CD4-positive, alpha-beta T cell treated with Interleukin-4 for 1 hour (primary cell): Measurements from ENCODE around the gene ARHGEF3.
"Not testable (repeated sequence)": the region's sequence is repeated elsewhere in the genome, so short reads cannot be mapped to it uniquely, and the experiment has no call there.

Experiments used
- DNase-seq, 2 donors: peaks; one replicate each; pipeline ENCODE4 v3.0.0-alpha.2; 2020 to 2022

ARHGEF3 gene

DNA sequence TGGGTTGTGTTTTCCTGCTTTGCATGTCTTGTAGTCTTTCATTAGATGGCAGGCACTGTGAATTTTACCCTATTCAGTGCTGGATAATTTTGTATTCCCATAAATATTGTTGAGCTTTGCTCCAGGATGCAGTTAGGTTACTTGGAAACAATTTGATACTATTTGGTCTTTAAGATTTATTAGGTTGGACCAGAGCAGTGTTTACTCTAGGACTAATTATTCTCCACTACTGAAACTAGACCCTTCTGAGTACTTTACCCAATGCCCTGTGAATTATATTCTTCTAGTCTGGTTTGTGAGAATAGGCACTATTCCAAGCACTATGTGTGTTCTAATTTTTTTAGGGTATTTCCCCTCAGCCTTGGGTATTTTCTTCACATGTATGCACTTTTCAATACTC, 80.9 kb downstream of the ARHGEF3 start:
- no peak for DNase-seq

DNA sequence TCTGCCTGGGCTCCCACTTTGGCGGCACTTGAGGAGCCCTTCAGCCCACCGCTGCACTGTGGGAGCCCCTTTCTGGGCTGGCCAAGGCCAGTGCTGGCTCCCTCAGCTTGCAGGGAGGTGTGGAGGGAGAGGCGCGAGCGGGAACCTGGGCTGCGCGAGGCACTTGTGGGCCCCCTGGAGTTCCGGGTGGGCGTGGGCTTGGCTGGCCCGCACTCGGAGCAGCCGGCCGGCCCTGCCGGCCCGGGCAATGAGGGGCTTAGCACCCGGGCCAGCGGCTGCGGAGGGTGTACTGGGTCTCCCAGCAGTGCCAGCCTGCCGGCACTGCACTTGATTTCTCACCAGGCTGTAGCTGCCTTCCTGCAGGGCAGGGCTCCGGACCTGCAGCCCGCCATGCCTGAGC, 82.9 kb downstream of the ARHGEF3 start:
- not testable (repeated sequence) for DNase-seq

DNA sequence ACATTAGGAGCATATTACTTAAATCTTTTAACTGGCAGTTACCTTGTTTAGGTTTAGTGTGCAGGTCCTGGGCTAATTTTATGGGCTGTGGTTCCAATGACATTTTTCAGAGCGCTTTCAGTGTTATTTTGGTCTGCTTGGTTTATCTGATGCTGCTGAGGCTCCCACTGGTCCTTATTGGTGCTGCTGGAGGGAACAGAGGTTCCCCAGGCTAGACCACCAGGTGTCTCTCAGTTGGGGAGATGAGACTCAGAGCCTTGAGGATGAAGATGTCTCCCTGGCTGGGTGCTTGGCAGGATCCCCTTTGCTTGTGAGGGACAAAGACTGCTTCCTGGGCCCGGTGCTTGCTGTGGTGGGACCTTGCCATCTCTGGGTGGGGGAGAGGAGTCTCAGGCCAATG, 90.4 kb downstream of the ARHGEF3 start:
- DNase-seq, result no peak

DNA sequence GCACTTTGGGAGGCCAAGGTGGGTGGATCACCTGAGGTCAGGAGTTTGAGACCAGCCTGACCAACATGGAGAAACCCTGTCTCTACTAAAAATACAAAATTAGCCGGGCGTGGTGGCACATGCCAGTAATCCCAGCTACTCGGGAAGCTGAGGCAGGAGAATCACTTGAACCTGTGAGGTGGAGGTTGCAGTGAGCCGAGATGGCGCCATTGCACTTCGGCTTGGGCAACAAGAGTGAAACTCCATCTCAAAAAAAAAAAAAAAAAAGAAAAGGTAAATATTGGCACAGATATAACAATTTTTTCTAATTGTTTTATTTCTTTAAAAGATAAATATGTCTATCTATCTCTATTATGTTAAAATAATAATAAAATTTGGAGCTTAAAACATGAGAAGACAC, 94.3 kb downstream of the ARHGEF3 start:
- peak; percentile 27 to 45 for DNase-seq

DNA sequence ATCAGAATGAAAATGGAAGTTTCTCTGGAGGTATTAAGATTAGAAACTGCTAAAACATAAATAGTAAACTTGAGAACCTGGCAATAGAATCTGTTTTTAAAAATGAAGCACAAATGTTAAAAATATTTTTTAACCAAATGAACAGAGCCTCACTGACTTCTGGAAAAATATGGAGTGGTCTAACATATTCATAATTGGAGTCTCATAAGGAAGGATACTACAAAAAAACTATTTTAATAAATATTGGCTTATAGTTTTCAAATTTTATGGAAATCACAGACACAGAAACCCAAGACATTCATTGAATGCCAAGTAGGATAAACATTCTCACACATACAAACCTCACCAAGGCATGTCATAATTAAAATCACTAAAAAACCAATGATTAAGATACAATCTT, 95.1 kb downstream of the ARHGEF3 start:
- no peak for DNase-seq

DNA sequence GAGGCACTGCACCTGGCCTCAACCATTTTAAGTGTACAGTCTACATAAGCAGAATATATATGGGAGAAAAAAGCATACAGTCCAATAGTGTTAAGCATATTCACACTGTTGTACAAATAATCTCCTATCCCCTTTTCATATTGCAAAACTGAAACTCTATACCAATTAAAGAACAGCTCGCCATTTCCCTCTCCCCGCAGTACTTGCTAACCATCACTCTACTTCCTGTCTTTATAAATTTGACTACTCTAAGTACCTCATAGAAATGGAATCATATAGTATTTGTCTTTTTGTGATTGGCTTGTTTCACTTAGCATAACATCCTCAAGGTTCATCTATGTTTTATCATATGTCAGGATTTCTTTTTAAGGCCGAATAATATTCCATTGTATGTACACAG, 97.0 kb downstream of the ARHGEF3 start:
- peak in 1 of 2 donors; percentile 33 for DNase-seq

DNA sequence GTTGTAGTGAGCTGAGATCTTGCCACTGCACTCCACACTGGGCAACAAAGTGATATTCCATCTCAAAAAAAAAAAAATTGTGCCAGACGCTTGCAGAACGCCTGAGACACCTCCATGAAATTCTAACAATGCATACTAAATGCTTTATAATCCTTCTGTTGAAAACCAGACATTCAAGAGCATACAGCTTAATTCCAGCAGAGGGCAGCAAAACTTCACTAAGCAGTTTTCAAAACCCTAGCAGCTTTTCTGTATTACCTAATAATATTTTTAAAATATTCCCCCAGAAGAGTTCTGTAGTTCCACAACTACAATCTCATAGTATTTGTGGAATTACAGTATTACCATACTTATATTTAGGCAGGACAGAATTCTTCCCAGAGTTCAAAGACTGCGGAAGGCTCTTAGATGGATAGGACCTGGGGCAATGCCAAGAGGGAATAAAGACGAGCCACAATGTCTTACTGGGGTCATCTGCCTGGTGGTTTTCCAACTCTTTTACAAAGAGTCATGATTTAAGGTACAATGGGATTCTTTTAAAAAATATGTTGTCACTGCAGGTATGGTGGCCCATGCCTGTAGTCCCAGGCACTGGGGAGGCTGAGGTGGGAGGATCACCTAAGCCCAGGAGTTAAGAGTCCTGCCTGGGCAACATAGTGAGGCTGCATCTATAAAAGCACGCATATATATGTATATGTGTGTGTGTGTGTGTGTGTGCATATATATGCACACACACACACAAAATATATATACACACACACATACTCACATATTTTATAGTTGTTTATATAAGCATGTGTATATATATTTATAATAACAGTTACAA, 99.0 kb downstream of the ARHGEF3 start:
- peak; percentile 60 to 82 for DNase-seq

DNA sequence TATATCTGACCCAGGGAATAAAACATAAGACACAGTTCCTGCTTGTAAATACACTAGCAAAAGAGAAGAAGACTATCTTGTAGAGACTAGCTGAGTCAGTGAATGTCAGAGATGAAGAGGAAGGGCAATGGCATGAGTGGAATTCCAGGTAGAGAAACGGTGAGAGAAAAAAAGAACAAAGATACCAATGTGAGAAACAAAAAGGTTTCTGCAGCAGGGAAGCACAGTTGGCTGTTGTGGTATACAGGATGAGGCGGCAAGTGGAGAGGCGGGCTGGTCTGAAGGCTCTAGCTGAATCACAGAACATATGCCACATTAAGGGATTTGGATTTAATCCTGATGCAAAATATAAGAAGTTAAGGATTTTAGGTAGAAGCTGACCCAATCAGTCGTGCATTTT, 101.6 kb downstream of the ARHGEF3 start:
- no peak for DNase-seq

DNA sequence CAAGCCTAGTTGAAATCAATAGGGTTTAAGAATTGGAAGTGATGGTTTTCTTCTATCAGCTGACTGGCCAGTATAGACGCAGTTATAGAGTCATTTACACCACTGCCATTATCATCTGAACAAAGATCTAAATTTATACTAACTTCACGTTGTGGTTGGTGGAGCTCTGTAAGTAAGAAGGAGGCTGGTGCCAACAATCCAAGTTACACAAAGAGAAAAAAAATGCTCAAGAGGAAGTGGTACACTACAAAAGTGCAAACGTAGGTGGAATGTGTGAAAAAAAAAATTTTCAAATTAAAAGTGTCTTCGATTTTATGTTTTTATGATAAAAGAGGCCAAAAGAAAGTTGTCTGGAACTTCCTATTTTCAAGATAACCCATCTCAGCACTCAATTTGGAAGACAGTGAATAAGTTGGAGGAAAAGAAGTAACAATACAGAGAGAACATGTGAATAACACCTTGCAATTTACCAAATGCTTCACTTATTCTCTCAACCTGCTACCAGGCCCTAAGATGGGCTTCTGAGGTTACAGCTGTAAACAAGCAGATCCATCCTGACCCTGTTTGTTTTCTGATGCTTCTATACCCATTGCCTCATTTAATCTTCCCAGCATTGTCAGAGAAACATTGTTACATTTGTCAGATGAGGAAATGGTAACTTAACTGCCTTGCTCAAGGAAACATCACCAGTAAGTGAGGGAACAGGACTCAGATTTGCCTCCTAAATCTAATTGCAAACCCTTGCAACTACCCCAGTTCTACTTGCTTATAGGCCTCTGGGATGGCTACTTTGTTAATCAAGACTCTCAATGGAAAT, 106.7 kb downstream of the ARHGEF3 start:
- peak in 1 of 2 donors; percentile 60 for DNase-seq

DNA sequence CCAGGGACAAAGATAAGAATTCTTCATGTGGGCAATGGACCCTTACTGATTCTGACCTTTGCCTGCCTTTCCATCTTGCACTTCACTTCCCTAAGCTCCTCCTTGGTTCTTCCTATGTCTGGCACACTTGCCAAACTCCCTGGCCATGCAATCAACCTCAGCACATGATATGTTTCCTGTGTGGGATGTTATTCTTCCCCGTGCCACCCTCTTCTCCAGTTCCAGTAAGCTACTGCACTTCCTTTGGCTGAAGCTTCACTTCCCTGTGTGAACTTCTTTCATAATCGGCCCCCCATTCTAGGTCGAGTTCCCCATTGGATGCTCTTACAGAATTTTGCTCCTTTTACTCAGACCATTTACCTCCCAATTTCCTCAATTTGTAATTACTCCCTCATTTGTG, 108.0 kb downstream of the ARHGEF3 start:
- DNase-seq, result peak; percentile 18 to 41

DNA sequence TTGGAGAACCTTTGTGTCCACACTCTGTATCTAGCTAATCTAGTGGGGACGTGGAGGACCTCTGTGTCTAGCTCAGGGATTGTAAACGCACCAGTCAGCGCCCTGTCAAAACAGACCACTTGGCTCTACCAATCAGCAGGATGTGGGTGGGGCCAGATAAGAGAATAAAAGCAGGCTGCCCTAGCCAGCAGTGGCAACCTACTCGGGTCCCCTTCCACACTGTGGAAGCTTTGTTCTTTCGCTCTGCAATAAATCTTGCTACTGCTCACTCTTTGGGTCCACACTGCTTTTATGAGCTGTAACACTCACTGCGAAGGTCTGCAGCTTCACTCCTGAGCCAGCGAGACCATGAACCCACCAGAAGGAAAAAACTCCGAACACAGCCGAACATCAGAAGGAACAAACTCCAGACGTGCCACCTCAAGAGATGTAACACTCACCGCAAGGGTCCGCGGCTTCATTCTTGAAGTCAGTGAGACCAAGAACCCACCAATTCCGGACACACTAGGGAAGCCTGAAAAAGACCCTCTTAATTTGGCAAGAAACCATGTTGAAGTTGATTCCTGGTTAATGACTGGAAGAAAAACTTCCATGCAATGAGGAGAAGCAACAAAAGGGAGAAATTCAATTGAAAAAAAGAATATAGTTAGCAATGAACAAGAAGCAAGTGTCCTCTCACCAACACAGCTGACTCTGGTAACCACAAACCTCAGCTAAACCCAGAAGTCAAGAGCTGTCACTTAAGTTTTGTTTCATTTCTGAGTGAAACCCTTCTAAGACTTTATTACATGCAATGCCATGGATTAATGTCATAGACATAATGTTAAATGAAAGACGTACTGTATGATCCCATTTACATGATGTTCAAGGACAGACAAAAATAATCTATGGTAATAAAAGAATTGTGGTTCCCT, 109.0 kb downstream of the ARHGEF3 start:
- DNase-seq, result peak; percentile 42 to 70

DNA sequence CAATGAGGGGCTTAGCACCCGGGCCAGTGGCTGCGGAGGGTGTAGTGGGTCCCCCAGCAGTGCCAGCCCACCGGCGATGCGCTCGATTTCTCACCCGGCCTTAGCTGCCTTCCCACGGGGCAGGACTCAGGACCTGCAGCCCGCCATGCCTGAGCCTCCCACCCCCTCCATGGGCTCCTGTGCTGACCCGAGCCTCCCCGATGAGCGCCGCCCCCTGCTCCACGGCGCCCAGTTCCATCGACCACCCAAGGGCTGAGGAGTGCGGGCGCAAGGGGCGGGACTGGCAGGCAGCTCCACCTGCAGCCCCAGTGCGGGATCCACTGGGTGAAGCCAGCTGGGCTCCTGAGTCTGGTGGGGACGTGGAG, 109.8 kb downstream of the ARHGEF3 start:
- DNase-seq, result not testable (repeated sequence)

DNA sequence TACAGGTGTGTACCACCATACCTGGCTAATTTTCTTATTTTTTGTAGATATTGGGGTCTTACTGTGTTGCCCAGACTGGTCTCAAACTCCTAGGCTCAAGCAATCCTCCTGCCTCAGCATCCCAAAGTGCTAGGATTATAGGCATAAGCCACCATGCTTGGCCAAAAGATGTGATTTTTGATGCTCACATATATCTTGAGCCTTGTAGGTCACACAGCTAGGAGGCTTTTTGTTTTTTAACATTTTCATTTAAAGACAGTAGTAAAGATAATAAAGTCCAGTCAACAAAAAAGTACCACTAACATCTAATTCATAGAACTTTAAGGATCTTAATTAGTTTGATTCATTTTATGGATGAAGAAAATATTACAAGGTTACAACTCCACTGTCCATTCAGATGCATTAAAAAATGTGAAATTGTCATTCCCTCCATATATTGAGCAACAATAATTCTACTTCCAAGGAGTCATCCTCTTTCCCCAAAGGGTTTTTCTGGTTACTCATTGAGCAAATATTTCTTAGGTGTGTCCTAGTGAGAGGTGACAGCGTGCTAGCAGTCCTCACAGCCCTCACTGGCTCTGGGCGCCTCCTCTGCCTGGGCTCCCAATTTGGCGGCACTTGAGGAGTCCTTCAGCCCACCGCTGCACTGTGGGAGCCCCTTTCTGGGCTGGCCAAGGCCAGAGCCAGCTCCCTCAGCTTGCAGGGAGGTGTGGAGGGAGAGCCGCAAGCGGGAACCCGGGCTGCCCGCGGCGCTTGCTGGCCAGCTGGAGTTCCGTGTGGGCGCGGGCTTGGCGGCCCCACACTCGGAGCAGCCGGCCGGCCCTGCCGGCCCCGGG, 110.4 kb downstream of the ARHGEF3 start:
- no peak for DNase-seq

DNA sequence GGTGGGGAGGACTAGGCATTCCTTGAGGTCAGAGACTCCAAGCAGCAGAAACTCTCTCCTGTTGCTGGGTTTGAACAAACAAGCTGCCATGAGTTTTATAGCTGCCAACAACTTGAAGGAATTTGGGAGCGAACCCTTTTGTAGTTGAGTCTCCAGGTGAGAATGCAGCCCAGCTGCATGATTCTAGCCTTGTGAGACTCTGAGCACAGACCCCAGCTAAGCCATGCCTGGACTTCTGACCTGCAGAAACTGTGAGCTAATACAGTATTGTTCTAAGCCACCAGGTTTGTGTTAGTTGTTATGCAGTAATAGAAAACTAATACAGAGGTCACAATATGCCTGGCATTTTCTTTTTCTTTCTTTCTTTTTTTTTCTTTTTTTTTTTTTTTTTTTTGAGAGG, 112.4 kb downstream of the ARHGEF3 start:
- no peak for DNase-seq

DNA sequence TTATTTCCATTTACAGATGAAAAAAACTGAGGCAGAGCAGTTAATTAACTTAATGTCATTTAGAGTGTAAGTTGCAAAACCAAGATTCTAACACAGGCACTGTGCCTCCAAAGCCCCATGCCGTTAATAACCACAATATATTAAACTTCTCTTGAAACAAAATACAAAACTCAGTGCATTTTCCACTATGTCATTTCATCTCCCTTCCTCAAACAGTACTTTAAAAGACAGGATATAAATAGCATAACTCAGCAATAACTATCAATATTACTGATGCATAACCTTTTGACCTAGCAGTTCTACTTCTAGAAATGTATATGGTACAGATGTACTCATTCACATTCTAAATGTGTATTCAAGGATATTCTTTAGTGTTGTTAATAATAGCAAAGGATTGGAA, 113.6 kb downstream of the ARHGEF3 start:
- DNase-seq, result no peak

DNA sequence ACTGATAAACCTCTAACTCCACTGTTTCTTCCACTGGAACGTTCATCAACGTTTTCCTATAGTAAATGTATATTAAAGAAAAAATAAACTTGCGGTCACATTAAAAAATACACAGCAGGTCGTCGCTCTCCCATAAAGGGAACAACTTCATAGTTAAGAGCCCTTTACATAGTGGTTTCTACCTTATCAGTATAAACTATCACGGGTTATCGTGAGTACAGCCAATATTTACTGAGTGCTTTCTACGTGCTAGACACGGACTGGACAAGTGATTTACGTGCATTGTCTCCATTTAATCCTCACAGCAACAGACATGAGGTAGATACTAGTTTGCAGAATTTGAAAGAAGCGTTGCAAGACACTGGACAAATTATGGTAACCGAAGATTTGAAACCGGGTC, 117.7 kb downstream of the ARHGEF3 start:
- no peak for DNase-seq

DNA sequence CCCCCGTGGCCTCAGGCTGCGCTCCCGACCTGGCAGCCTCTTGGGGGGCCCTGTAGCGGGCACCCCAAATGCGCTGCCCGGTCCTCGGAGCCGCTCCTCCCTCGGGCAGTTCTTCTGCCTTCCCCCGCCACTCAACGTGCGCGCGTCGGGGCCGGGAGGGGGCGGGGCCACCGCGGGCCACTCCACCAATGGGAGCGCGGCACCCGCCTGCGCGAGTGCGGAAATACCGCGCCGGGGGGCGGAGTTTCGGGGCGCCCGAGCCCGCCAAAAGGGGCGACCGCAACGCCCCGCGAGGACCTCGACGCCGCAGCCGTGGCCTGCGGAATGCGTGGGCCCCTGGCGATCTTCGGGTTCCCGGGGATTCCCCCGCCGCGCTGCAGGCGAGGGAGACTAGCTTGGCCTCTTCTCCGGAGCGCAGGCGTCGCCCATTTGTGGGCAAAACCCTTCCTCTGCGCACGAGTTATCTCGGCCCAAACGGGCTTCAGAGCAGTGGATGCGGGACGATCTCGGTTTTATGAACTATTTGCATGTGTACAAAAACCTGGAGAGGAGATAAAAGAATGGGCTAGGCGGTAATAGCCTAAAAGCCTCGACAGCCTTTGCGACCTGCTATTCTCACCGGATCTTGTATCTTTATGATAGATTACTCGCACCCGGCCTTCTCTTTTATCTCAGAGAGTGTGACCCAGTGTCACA, 118.5 kb downstream of the ARHGEF3 start, which contains the start of gene TASOR:
TASOR (minus strand) TSS at position 144 of the 696 bp plus-strand sequence. CDS start 259 bp downstream, outside the sequence.
- peak; percentile 89 to 90 for DNase-seq

DNA sequence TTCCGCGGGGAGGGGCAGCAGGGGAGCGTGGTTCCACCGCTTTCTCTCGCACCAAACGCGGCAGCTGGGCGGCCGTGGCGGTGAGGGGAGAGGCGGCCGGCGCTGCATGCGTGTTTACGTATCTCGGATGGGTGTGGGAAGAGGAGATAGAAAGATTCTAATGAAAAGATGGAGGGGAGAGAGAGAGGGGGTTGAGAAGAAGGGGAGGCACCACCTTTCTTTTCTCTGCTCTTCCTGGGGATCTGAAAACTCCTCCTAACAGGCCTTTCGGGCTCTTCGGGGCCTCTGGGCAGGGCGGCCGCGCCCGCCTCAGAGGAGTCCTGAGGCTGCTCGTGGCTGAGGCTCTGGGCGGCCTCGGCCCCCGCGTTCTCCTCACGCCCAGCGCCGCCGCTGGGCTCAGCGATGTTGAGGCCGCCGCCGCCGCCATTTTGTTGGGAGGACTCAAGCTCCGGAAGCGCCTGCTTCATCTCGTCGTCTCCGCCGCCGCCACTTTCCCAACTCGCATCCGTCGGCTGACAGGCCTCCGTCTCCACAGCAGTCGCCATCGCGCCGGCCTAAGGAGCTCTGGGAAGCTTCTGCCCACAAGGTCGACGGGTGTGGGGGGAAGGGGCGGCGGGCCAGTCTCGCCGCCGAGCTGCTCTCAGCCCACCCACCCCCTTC, 119.2 kb downstream of the ARHGEF3 start:
- peak; percentile 76 to 78 for DNase-seq

DNA sequence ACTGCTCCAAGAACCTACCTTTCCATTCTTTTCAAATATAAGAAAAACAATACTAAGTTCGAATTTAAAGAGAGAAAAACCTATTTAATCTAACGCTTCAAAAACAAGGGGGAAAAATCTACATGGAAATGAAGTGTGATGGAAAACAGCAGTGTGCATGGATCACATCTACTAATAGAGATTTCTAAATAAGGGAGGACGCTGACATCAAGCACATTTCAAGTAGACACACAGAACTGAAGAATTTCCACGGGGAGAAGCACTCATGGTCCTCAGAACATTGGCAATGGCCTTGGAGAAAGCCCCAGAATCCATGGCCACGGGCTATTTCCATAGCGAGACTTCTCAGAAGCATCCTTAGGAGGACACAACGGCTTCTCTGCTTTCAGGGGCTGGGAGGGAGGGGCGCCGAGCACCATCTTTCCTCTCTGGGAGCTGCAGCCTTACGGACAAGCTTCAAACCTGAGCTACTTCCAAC, 119.7 kb downstream of the ARHGEF3 start:
- DNase-seq, result no peak

DNA sequence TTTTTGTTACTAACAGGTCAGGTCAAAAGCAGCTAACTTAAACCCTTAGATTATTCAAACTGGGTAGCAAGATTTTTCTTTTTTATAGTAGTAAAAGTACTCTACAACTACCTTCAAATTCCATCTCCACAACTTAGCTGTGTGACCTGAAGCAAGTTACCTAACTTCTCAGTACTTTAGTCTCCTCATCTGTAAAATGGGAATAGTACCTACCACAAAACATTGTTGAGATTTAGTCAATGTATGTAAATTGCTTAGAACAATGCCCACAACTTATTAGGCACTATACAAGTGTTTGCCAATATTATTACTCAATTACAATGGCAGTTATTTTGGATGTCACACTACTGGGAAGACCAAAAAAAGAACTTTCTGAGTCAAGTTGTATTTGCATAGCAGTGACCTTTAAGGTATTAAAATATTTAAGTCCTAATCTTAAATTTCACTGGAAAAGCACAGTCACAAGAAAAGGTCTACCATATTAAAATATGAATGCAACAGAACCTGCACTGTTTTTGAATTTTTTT, 121.6 kb downstream of the ARHGEF3 start:
- no peak for DNase-seq
